ENCODE data around the gene TMEM220. TPM values are rescaled to one million over a fixed set of nuclear protein-coding genes. Genes with fewer than 3 reads are reported as not detected.

TMEM220 gene
- total and polyA plus RNA-seq, 9 of the 15 experiments (the other 6 are each of a cell fraction or from before 2014, with no cell fraction given) = not detected

- TF ChIP-seq JUND (IDR thresholded peaks at IDR 0.05; ENCODE audit: borderline replicate concordance, low read depth, low read length) (no peak), JUND (tag; IDR thresholded peaks at IDR 0.05; ENCODE audit: borderline replicate concordance, low read depth, low read length) (no peak), REST (IDR thresholded peaks at IDR 0.05; ENCODE audit: borderline replicate concordance) (no peak), REST (CRISPR knock-in tag; IDR thresholded peaks at IDR 0.05; ENCODE audit: low read depth) (no peak), SMC3 (conservative IDR thresholded peaks at IDR 0.05; ENCODE audit: insufficient read depth, low read depth, low read length) (no peak)
- TF ChIP-seq, protein P1, sequence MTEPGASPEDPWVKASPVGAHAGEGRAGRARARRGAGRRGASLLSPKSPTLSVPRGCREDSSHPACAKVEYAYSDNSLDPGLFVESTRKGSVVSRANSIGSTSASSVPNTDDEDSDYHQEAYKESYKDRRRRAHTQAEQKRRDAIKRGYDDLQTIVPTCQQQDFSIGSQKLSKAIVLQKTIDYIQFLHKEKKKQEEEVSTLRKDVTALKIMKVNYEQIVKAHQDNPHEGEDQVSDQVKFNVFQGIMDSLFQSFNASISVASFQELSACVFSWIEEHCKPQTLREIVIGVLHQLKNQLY (CRISPR knock-in tag; conservative IDR thresholded peaks at IDR 0.05) = no peak
- TF ChIP-seq, protein P2, sequence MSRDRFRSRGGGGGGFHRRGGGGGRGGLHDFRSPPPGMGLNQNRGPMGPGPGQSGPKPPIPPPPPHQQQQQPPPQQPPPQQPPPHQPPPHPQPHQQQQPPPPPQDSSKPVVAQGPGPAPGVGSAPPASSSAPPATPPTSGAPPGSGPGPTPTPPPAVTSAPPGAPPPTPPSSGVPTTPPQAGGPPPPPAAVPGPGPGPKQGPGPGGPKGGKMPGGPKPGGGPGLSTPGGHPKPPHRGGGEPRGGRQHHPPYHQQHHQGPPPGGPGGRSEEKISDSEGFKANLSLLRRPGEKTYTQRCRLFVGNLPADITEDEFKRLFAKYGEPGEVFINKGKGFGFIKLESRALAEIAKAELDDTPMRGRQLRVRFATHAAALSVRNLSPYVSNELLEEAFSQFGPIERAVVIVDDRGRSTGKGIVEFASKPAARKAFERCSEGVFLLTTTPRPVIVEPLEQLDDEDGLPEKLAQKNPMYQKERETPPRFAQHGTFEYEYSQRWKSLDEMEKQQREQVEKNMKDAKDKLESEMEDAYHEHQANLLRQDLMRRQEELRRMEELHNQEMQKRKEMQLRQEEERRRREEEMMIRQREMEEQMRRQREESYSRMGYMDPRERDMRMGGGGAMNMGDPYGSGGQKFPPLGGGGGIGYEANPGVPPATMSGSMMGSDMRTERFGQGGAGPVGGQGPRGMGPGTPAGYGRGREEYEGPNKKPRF (IDR thresholded peaks at IDR 0.05; ENCODE audit: low read depth, low read length) = no peak
Measured at GRCh38 chr17:10744501-10745000, 14.7 kb upstream of the TMEM220 start (continued).

All from K562 (cell line).